Peyer's patch (tissue), 4 donors: ENCODE measurements around the gene CD300E. TPM values are rescaled to one million over a fixed set of nuclear protein-coding genes. Genes with fewer than 3 reads are reported as not detected.

Experiments
- DNase-seq, 3 donors: peaks; one replicate each; pipeline ENCODE4 v3.0.0-alpha.2; 2017 to 2019
- H3K27ac ChIP-seq, 4 donors: fragments of 200-600 bp; sonication (generic); one replicate each; pipeline ENCODE4 v1.5.1; 2016 to 2019
- H3K27me3 ChIP-seq, 2 donors: fragments of 200-600 bp; sonication (generic); one replicate each; pipeline ENCODE4 v1.5.1; 2019
- H3K36me3 ChIP-seq, 3 donors: fragments of 200-600 bp; sonication (generic); one replicate each; pipeline ENCODE4 v1.5.1; 2016 to 2019
- H3K4me1 ChIP-seq, 4 donors: fragments of 200-600 bp; sonication (generic); one replicate each; pipeline ENCODE4 v1.5.1; 2016 to 2019
- H3K4me3 ChIP-seq, 4 donors: fragments of 200-600 bp; sonication (generic); 1 replicate in 3 of 4; 2 replicates in 1 of 4; pipeline ENCODE4 v1.5.1; 2016 to 2019; ENCODE audit warnings: mild to moderate bottlenecking in 1 of 4
- H3K9me3 ChIP-seq, 4 donors: fragments of 200-600 bp; sonication (generic); one replicate each; pipeline ENCODE4 v1.5.1; 2016 to 2019; ENCODE audit warnings: mild to moderate bottlenecking in 1 of 4
- POLR2A ChIP-seq, 2 donors: fragments of 450-650 bp; IDR thresholded peaks; one replicate each; pipeline ENCODE4 v1.5.1; 2017; ENCODE audit warnings: antibody characterized with exemption in 2 of 2, mild to moderate bottlenecking in 2 of 2, moderate library complexity in 2 of 2
- total RNA-seq, 4 donors: library from RNA; depleted of rRNA; stranded (reverse); fragments of >200 nt; gene quantifications; one replicate each; pipeline ENCODE4 v1.1.0, GENCODE V29; 2016
- TF ChIP-seq, protein P1 (sequence below), 6 experiments: fragments of 450-650 bp in 4 of 6; fragments of 200-600 bp in 2 of 6; sonication (generic) in 1 of 6; IDR thresholded peaks; one replicate each; pipeline ENCODE4 v1.5.1; 2017 to 2019; ENCODE audit warnings: antibody characterized with exemption in 6 of 6, mild to moderate bottlenecking in 3 of 6, moderate library complexity in 1 of 6

CD300E gene
- total RNA-seq, 4 donors from 2014 or later = not detected

DNA sequence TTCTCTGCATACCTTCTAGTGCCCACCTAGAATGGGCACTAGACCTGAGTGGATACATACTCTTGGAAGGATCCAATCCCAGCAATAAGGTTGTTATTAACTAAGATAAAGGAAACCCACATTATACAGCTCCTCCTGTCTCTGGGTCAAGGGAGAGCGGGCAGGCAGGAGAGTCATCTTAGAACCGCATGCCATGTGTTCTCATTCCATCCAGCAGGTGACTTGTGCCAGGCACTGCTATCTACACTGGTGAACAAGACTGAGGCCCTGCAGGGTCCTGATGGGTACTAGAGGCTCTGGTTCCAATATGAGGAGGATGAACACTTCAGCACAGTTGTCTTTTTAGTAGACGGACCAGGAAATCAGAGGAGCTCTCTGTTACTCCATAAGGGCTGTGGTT is 50.4 kb downstream of the CD300E start:
- Histone ChIP-seq H3K9me3 (no peaks in the 10 kb centered on the region), H3K27ac (no peak overlapping the region), H3K27me3 (no peaks in the 10 kb centered on the region), H3K4me3 (no peak overlapping the region), H3K36me3 (no peaks in the 10 kb centered on the region), H3K4me1 (no peaks in the 10 kb centered on the region)
- DNase-seq = no peak
- TF ChIP-seq, protein P1, sequence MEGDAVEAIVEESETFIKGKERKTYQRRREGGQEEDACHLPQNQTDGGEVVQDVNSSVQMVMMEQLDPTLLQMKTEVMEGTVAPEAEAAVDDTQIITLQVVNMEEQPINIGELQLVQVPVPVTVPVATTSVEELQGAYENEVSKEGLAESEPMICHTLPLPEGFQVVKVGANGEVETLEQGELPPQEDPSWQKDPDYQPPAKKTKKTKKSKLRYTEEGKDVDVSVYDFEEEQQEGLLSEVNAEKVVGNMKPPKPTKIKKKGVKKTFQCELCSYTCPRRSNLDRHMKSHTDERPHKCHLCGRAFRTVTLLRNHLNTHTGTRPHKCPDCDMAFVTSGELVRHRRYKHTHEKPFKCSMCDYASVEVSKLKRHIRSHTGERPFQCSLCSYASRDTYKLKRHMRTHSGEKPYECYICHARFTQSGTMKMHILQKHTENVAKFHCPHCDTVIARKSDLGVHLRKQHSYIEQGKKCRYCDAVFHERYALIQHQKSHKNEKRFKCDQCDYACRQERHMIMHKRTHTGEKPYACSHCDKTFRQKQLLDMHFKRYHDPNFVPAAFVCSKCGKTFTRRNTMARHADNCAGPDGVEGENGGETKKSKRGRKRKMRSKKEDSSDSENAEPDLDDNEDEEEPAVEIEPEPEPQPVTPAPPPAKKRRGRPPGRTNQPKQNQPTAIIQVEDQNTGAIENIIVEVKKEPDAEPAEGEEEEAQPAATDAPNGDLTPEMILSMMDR (IDR thresholded peaks at IDR 0.05) = no peak
- TF ChIP-seq POLR2A (IDR thresholded peaks at IDR 0.05) = no peak

DNA sequence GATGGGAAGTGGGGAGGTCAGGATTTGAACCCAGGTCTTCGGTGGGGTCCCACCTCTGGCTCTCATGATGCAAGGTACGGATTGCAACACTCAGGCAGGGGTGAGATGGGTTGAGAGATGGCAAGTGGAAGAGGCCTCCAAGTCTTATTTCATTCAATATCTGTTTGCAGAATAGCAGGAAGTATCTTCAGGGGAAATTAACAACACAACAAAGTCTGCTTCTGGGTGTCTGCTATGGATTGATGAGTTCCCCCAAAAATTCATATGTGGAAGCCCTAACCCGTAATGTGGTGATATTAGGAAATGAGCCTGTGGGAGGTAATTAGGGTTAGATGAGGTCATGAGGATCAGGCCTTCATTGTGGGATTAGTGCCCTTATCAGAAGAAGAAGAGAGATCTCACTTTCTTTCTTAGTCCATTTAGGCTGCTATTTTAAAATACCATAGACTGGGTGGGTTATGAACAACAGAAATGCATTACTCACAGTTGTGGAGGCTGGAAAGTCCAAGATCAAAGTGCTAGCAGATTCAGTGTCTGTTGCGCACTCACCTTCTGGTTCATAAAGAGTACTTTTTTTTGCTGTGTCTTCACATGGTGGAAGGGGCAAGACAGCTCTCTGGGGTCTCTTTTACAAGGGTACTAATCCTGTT is 51.8 kb downstream of the CD300E start:
- H3K27ac ChIP-seq = no peak overlapping the region
- DNase-seq = no peak
- no peak overlapping the region for H3K4me3 ChIP-seq
- H3K36me3 ChIP-seq = no peaks in the 10 kb centered on the region
- TF ChIP-seq, protein P1 (IDR thresholded peaks at IDR 0.05) = no peak
- no peak for TF ChIP-seq POLR2A (IDR thresholded peaks at IDR 0.05)
- no peaks in the 10 kb centered on the region for H3K27me3 ChIP-seq
- H3K4me1 ChIP-seq = no peaks in the 10 kb centered on the region
- no peaks in the 10 kb centered on the region for H3K9me3 ChIP-seq

DNA sequence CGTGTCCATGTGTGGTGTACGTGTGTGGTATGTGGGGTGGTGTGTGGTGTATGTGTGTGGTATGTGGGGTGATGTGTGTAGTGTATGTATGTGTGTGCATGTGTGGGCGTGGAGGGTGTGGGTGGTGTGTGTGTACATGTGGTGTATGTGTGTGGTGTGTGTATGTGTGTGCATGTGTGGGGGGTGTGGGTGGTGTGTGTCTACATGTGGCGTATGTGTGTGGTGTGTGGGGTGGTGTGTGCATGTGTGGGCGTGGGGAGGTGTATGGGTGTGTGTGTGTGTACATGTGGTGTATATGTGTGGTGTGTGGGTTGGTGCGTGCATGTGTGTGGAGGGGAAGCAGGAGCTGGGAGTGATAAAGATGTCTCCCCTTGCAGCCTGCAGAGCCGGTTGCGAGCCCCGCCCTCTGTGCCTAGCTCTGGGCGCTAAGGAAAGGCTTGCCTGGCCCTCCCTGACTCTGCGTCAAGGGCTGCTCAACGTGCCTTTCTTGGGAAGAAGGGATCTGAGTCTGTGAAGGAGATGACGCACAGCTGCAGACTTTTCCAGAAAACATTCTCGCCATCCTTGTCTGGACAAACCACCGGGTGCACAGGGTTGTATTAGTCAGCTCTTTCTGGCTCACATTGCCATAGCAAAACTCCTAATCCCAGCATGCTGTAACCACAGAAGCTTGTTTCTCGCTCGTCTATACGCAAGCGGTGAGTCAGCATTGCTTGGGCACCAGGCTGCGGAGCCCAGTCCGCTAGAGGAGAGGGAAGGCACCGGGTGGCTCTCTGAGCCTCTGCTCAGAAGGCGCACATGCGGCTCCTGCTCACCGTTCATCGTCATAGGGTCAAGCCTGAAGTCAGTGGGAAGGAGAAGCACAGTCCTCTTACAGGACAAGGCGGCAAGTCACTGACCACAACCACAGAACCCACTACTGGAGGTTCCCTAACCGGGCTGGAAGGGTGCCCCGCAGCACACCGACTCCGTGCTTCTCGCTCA is 54.2 kb downstream of the CD300E start:
- no peaks in the 10 kb centered on the region for H3K9me3 ChIP-seq
- no peak overlapping the region for H3K27ac ChIP-seq
- no peak overlapping the region for H3K4me3 ChIP-seq
- DNase-seq = no peak
- no peaks in the 10 kb centered on the region for H3K27me3 ChIP-seq
- H3K36me3 ChIP-seq = no peaks in the 10 kb centered on the region
- no peaks in the 10 kb centered on the region for H3K4me1 ChIP-seq
- TF ChIP-seq, protein P1 (IDR thresholded peaks at IDR 0.05) = no peak
- TF ChIP-seq POLR2A (IDR thresholded peaks at IDR 0.05) = no peak

DNA sequence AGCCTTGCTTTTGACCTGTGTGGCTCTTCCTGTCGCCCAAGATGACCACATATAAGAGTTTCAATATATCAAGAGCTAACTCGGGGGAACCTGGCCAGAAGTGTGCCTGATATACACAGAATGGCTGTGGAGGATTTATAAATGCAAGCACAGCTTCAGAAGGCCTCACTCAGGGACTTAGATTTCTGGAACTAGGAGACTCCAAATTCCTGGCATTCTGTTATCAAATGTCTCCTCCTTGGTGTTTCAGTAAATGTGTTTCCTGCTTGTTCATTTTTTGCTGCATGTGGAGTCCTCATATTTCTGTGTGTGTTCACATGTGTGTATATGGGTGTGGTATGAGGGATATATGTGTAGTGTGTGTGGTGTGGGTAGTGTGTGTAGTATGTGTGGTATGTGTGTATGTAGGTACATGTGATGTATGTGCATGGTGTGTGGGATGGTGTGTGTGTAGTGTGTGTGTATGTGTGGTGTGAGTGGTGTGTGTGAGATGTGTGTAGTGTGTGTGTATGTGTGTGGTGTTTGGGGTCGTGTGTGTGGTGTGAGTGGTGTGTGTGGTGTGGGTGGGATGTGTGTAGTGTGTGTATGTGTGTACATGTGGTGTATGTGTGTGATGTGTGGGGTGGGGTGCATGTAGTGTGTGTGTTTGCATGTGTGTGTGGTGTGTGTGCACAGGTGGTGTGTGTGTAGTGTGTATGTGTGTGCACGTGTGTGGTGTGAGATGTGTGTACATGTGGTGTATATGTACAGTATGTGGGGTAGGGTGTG is 55.2 kb downstream of the CD300E start:
- Histone ChIP-seq H3K4me1 (no peaks in the 10 kb centered on the region), H3K4me3 (no peak overlapping the region), H3K36me3 (no peaks in the 10 kb centered on the region), H3K27me3 (no peaks in the 10 kb centered on the region), H3K9me3 (no peaks in the 10 kb centered on the region), H3K27ac (no peak overlapping the region)
- no peak for DNase-seq
- TF ChIP-seq POLR2A (IDR thresholded peaks at IDR 0.05) = no peak
- TF ChIP-seq, protein P1 (IDR thresholded peaks at IDR 0.05) = no peak

DNA sequence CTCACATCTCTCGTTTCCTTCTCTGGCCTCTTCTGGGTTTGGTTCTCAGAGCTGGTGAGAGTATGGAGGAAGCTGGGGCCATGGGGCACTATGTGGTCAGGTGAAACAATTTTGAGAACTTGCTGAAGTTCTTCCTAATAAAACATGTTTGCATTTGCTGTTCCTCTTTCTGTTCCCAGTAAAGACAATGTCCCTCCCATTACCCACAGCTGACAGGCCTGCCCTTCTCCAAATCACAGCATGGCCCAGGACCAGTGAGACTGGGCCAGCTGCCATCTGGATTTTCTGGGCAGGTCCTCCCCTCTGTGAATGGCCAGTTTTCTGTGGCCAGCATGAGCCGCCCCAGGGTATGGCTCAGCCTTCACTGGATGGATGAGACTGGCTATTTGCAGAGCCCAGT is 56.1 kb downstream of the CD300E start, which contains the start of gene CD300H:
CD300H (minus strand) TSS at position 113 of the 400 bp plus-strand sequence.
- no peak within 1 kb of the TSS for H3K27ac ChIP-seq
- no peak for TF ChIP-seq POLR2A (IDR thresholded peaks at IDR 0.05)
- TF ChIP-seq, protein P1 (IDR thresholded peaks at IDR 0.05) = no peak
- DNase-seq = no peak
- H3K4me3 ChIP-seq = no peak within 1 kb of the TSS
- no peaks in the 10 kb centered on the region for H3K27me3 ChIP-seq
- no peaks in the 10 kb centered on the region for H3K36me3 ChIP-seq
- no peaks in the 10 kb centered on the region for H3K9me3 ChIP-seq
- H3K4me1 ChIP-seq = no peaks in the 10 kb centered on the region
